ENCODE results near the gene ZDHHC15.
"Not testable (repeated sequence)": the region's sequence is repeated elsewhere in the genome, so short reads cannot be mapped to it uniquely, and the experiment has no call there.

The ZDHHC15 gene

DNA sequence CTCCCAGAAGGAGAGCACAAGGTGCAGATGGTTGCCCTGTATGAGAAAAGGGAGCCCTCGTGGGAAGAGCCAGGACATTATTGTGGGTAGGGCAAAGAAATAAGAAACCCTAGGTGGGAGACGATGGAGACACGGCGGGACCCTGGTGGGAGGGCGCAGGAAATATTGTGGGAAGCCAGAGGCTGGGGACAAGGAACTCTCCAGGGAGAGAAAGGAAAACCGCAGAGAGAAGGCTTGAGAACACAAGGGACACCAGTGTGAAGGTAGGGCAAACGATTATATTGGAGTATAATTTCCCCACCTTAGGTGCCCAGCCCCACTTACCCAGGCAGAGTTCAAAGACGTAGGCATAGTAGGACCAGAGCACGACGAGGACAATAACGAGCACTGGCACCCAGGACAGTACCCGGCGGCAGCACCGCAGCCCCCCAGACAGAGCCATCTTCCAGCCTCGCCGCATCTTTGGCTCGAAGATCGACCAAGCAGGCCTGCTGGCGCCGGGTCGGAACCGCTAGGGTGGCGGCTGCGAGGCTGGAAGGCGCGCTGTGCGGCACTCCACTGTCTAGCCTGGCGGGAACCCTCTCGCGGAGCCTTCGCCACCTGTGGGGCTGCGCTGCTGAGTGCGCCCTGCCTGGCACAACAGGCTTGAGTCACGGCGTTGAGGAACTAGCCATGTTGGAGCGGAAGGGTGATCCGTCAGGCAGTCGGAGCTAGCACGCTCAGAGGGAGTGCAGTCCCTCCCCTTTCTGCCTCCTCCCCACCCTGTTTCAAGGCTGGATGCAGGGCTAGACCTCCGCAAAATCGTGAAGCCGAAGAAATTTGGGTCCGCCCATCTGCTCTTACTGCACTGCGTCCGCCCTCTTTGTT lies at the start of gene ZDHHC15:
TSS of gene ZDHHC15 (minus strand) at position 473 of the 867 bp plus-strand sequence. CDS start at position 460, 13 bp downstream.
- peak; percentile 24 for DNase-seq (ENCODE audit: low spot score)

- DNase-seq (ENCODE audit: low spot score): not testable (repeated sequence)
Measured at GRCh38 chrX:75560544-75560943, 37.7 kb upstream of the ZDHHC15 start.

DNA sequence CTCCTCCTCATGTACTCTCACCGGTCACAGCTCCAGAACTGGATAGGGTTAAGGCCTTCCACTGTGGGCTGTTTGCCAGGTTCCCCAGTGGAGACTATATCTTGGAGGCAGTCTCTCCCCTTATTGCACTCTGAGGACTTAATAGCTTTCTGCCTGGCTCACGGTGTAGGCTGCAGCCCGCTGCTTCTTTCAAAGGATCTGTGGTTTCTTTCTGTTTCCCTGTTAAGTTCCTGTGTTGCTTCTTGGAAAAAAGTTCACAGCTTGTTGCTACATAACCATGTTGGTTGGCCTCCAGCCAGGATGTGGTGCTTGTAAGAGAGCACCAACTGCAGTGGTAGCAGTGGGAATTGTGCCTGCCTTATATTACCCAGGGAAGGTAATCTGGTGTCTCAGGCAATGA lies 24.9 kb upstream of the ZDHHC15 start:
- no peak for DNase-seq (ENCODE audit: low spot score)

GRCh38 chrX:75546724-75547511 lies 24.1 kb upstream of the ZDHHC15 start:
- DNase-seq (ENCODE audit: low spot score): no peak

DNA sequence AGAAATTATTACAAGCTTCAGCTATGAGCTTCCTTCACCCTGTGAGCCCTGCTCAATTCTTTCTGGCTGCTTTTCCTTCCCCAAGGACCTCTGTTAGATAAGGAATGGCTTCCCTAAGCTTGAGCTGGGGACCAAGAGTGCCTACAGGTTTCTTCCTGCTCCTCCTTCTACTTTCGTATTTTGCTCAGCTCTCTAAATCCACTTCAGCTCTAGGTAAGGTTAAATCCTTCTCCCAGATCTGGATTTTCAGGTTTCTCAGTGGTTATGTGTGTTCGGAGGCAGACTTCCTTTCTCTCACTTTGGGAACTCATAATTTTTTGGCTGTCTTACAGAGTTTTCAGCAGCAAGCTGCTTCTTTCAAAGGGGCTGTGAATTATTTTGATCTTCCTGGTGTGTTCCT lies 21.9 kb upstream of the ZDHHC15 start:
- no peak for DNase-seq (ENCODE audit: low spot score)

GRCh38 chrX:75483933-75484332 lies 38.9 kb downstream of the ZDHHC15 start:
- no peak for DNase-seq (ENCODE audit: low spot score)

GRCh38 chrX:75461780-75462179 lies 61.1 kb downstream of the ZDHHC15 start:
- DNase-seq (ENCODE audit: low spot score): not testable (repeated sequence)

DNA sequence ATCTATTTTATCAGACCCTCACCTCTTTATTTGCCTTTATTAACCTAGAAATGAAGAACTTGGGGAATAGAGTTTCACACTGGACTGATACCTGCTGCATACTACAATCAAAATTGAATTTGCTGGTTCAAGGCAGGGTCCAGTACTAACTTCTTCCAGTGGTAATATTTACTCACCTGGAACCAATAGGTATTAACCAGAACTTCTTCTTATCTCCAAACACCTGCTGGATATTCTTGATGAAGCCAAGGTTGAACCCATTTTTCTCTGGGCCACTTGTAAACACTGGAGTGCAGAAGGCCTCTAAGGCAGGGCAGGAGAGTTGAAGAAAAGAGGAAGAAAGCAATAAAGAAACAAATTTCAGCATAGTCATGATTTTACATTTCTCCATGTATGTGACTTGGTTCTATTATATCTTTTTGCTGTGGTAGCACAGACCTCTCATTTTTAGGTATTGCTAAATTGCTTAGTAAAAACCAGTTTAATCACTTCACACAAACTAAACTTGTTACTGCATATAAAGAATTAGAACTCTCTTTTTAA lies 101.1 kb downstream of the ZDHHC15 start:
- DNase-seq (ENCODE audit: low spot score): no peak

DNA sequence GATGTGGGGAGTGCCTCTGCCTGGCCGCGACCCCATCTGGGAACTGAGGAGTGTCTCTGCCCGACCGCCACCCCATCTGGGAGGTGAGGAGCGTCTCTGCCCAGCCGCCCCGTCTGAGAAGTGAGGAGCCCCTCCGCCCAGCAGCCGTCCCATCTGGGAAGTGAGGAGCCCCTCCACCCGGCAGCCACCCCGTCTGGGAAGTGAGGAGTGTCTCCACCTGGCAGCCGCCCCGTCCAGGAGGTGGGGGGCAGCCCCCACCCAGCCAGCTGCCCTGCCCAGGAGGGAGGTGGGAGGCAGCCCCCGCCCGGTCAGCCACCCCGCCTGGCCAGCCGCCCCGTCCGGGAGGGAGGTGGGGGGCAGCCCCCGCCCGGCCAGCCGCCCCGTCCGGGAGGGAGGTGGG lies 115.7 kb downstream of the ZDHHC15 start:
- DNase-seq (ENCODE audit: low spot score): not testable (repeated sequence)

DNA sequence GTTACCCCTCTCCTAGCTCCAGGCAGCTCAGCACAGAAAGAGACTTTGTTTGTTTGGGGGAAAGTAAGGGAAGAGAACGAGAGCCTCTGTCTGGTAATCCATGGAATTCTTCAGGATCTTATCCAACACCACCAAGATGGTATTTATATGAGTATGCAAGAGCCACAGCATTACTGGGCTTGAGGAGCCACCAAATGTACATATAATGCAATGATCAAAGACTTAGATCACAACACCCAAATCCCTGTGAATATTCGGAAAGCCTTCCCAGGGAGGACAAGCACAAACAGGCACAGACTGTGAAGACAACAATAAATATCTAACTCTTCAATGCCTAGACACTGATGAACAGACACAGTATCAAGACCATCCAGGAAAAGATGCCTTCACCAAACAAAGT lies 132.4 kb downstream of the ZDHHC15 start:
- DNase-seq (ENCODE audit: low spot score): no peak

- DNase-seq (ENCODE audit: low spot score): no peak
Measured at GRCh38 chrX:75369721-75370120, 153.1 kb downstream of the ZDHHC15 start.

DNA sequence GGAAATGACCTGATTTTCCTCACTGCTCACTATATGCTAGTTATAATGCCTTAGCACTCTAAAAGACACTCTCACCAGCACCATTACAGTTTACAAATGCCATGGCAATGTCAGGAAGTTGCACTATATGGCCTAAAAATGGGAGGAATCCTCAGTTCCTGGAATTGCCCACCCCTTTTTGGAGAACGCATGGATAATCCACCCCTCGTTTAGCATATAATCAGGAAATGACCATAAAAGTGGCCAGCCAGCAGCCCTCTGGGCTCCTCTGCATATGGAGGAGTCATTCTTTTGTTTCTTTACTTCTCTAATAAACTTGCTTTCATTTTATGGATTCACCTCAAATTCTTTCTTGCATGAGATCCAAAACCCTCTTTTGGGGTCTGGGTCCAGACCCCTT lies 156.0 kb downstream of the ZDHHC15 start:
- no peak for DNase-seq (ENCODE audit: low spot score)

DNA sequence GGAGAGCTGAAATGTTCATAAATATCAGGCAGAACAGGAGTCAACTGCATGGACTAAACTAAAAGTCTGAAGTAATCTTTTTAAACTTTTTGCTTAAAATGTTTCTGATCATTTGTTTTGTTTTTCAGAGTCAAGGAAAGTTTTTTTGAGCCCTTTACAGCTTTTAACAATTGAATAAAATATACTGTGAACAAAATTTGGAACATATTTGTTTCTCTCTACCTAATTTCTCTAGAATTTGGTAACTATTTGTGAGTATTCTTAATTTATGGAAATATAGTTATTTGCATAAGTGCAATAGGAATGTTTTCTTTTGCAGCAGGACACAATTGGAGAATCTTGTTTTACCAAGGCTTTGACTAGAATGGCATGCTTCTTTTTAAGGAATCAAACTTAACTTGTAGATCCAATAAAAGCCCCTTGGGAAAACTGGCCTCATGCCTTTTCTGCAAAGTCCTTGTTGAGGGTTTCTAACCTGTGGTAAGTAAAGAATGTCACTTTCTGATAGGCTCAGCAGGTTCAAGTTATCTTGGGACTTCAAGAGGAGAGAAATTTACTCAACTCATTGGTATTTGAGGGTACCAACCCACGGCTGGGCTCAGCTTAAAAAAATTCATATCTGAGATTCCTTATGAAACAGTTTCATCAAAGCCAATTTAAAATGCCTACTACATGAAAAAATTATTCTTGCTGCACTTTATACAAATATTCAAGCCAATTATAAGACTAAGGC lies 157.4 kb downstream of the ZDHHC15 start:
- DNase-seq (ENCODE audit: low spot score): no peak

GRCh38 chrX:75361788-75362187 lies 161.0 kb downstream of the ZDHHC15 start:
- no peak for DNase-seq (ENCODE audit: low spot score)

- not testable (repeated sequence) for DNase-seq (ENCODE audit: low spot score)
Measured at GRCh38 chrX:75348601-75349000, 174.2 kb downstream of the ZDHHC15 start.

DNA sequence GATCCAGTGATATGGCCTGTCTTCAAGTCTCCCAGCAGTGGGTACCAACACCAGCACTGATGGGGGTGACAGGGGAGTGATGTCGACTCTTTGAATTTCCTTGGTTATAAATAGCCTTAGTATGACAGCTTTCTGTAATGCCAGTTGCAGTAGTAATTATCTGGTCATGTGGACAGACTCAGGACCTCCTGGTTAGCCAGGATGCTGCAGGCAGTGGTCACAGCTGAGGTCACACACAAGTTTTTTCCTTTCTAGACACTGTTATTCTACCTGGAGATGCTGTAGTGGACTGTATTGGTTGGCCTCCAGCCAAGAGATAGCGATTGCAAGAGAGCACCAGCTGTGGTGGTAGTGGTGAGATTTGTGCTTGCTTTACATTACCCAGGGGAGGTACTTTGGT lies 185.3 kb downstream of the ZDHHC15 start:
- no peak for DNase-seq (ENCODE audit: low spot score)

GRCh38 chrX:75335127-75335458 lies 187.7 kb downstream of the ZDHHC15 start:
- no peak for DNase-seq (ENCODE audit: low spot score)

GRCh38 chrX:75334407-75335126 lies 188.3 kb downstream of the ZDHHC15 start:
- not testable (repeated sequence) for DNase-seq (ENCODE audit: low spot score)

- no peak for DNase-seq (ENCODE audit: low spot score)
Measured at GRCh38 chrX:75327607-75328006, 195.2 kb downstream of the ZDHHC15 start.
